Caki2 (cell line): ENCODE measurements around the gene ERC2. TPM values are rescaled to one million over a fixed set of nuclear protein-coding genes. Genes with fewer than 3 reads are reported as not detected.
A peak's percentile ranks its signal among the peaks of the same experiment; 100 is the strongest.

ENCODE experiments used
- DNase-seq: peaks from one replicate; pipeline ENCODE4 v3.0.0-alpha.2; 2015; ENCODE audit warnings: low read depth
- in situ Hi-C: cut with HindIII; loops from 2 replicates; pipeline ENCODE4 v1.10.0; 2016; ENCODE audit warnings: low sequenced_read_pairs, low pct_unique_long_range_greater_than_20kb, mixed read lengths
- total RNA-seq: library from RNA; depleted of rRNA; stranded (reverse); fragments of >200 nt; shearing (Covaris generic); gene quantifications from 2 replicates; pipeline ENCODE4 v1.2.3, GENCODE V29; 2014; ENCODE audit warnings: low replicate concordance

Gene ERC2
- total RNA-seq, 1 experiment from 2014 or later, result not detected

DNA sequence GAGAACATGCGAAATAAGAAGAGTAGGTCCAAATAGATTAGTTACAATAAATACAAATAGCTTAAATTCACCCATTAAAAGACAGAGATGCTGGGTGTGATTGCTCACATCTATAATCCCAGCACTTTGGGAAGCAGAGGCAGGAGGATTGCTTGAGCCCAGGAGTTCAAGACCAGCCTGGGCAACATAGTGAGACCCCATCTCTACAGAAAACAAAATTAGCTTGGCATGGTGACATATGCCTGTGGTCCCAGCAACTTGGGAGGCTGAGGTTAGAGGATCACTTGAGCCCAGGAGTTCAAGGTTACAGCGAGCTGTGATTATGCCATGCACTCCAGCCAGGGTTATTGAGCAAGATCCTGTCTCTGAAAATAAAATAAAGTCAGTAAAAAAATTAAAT lies 872.1 kb downstream of the ERC2 start:
- no peak for DNase-seq
- in situ Hi-C loops, result no loop called here

DNA sequence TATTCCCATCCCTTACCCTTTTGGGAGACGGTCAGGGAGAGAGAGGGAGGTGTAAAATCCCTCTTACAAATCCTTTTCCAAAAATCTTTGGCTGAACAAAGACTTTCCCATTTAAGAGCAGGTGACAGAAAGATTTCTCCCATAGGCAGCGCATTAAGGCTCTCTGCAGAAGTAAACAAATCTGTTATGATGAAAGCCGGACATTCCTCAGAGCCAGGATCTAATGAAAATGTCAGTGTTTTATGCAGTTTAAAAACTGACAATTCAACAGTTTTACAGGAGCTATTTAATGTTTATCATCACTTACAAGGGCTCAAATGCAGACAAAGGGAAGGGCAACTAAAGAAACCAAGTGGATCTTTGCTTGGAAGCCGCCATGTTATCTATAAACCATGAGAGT lies 872.8 kb downstream of the ERC2 start:
- in situ Hi-C loops, result no loop called here
- DNase-seq, result no peak

DNA sequence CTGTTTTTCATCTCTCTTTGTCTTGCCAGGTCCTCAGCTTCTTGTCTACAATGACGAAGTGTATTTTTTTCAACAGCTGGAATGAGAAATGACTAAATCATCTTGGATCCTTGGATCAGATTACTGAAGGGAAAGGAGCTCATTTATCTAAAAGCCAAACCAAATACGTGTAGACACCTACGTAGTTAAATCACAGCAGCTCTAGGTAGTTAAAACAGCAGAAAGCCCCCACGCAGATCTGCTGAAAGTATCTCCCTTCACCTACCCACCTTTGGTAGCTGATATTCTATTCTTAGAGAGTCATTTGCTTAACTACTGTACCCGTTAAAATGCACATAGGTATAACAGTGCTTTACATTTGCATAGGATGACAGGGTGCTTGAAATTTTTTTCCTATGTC lies 875.7 kb downstream of the ERC2 start:
- DNase-seq, result no peak
- in situ Hi-C loops, result no loop called here

DNA sequence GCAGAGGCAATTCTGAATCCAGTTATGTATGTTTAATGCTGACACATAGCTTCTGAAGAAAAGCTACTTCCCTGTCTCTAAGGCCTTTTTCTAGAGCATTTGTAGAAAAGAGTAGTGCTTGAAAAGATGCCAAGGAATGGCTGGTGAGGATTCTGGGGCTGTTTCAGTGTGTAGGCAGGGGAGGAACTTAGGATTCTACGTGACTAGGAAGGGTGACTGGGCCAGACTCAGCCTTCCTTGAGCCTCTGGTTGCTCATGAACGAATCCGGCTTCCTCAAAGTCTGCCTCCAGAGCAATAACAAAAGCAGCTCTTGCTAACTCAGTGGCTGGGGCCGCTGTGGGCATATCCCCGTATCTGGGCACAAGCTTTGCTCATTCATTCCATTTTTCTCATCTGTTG lies 876.4 kb downstream of the ERC2 start:
- DNase-seq, result no peak
- in situ Hi-C loops, result no loop called here

DNA sequence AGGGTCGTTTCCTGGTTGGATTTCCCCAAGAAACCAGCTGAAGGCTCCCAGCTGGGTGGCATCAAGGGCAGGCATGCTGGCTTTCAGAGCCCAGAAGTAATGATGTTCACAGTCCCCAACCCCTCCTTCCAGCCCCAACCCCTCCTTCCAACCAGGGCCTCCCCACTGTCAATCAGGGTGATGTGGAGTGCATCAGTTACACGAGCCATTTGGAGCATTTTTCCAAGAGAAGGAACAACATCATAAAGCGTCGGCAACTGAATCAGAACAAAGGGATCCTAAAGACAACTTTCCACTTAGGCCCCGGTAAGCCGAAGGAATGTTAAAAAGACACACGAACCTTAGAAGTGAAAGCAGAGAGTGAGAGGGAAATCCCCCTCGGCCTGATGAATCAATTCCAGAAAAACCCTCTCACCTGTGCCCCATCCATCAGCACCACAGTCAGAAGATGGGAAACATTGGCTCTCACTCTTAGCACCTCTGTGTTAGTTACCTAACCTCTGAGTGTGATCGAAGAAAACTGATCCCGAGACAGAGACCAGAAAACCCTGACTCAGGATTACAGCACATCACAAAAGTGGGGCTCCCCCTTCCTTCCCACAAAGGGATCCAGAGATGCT lies 880.0 kb downstream of the ERC2 start:
- in situ Hi-C loops, result no loop called here
- DNase-seq, result no peak

DNA sequence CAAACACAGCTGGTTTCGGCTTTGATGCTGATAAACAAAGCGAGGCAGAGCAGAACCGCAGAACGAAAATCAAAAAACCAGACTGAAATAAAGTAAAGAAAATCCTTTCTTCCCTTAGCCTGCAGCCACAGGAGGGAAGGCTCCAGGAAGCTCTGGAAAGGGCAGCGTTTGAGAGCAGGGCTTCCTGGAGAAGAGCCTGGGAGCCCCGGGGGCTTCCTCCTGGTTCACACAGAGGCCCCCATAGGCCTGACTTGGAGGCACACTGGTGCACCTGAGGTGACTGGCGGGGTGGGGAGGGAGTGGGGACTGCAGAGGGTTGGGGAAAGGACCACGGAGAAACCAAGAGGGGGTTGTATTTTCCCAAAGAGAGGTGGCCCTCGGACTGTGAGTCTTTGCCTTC lies 882.4 kb downstream of the ERC2 start:
- in situ Hi-C loops, result no loop called here
- no peak for DNase-seq

DNA sequence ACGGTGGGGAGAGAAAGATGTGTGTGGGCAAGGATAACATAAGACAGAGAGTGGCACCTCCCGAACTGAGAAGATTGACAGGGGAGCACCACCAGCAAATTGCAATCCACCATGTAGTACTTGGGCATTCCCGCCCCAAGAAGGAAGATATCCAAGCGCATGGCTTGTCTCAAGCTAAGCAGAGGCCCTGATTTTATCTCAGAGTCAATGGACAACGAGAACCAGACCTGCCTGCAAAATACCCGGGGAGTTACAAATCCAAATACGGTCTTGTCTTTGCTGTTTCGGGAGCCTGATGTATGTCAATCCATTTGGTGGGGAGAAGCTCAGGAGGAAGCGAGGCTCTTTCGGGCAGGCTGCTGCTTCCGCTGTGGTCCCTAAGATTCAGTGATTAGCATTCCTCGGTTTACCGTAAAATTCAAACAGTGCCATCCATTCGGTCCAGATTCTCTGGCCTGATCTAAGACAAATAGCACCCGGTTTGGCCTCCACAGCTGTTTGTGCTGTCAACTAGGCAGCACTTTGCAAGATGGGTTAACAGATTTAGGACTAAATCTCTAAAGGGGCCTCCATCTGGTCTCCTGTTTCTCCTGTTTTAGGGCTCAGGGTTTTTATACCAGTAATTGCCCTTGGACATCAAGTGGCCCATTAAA lies 883.4 kb downstream of the ERC2 start:
- no peak for DNase-seq
- in situ Hi-C loops, result no loop called here

DNA sequence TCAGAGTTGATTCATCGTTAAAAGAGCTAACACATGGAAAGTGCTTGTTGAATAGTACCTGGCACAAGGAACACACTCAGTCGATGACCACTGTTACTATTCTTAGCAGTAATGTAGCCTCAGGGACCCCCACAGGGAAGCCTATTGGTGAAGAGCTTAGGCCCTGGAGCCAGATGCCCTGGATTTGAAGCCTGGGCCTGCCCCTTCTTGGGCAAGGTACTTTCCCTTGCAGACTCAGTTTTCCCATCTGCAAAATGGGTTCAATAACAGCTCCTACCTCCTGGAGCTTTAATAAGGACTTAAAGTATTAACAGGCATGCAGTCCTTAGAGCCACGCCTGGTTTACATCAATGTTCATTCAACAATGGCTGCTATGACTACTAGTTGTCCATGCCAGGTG lies 884.2 kb downstream of the ERC2 start:
- in situ Hi-C loops, result no loop called here
- no peak for DNase-seq

DNA sequence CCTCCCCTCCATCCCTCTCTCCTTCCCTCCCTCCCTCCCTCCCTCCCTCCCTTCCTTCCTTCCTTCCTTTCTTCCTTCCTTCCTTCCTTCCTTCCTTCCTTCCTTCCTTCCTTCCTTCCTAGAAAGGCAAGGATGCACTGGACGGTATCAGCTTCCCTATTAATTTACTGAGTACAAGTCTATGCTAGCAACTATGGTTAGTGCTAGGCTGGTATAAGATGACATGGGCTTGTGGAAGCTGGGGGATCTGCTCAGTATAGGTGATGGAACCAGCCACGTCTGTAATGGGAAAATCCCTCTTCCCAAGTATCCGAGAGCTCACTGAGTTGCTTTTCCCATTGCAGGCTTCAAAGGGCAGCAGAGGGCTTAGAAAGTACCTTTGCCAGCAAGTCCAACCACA lies 884.8 kb downstream of the ERC2 start:
- in situ Hi-C loops, result no loop called here
- DNase-seq, result no peak

DNA sequence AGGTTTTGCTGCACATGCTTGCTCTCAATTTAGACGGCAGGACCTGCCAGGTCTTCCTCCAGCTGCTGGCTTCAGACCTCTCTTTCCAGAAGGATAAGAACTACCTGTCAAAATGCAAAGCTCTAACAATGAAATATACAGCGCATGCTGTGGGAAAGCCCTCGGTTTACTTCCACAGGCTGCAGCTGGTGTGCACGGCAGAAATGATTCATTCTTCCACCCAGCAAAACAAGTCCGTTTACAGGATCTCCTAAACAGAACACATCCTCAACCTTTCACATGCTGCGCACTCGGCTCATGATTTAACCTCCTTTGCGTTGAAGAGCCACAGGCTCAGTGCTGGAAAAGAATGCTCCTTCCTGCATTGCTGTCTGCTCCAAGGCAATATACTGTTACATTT lies 888.8 kb downstream of the ERC2 start:
- in situ Hi-C loops, result no loop called here
- no peak for DNase-seq

DNA sequence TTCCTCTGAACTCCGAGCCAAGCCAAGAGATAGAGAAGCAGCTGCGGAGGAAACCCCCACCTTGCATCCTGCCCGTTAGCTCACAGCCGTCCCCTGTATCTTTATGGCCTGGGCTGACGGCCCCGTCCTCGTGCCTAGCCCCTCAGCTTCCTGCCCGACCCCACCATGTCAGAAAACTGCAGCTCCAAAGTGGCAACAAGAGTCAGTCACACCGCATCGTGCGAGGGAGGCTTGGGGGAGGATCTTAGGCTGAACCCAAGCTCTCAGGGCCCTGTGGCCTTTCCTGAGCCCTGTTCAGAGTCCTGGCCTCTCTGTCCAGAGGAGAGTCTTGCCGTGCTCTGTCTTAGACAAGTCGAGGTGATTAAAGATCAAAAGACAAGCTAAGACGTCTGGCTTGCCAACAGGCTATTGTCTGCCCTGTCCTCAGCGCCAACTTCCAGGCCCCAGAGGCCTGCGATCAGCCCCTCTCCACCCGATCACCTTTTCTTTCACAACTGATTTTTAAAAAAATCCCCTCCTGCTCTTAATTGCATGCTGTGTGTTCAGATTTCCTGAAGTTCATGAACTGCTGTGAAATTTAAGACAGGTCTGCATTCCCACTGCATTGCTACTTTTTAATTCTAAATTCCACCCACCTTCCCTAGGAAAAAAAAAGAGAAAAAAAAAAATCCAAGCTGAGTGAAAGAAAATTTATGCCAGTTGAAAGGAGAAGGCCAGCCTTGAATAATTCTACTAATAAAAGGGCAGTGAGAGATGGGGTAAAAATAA lies 891.5 kb downstream of the ERC2 start:
- DNase-seq, result no peak
- in situ Hi-C loops, result no loop called here

DNA sequence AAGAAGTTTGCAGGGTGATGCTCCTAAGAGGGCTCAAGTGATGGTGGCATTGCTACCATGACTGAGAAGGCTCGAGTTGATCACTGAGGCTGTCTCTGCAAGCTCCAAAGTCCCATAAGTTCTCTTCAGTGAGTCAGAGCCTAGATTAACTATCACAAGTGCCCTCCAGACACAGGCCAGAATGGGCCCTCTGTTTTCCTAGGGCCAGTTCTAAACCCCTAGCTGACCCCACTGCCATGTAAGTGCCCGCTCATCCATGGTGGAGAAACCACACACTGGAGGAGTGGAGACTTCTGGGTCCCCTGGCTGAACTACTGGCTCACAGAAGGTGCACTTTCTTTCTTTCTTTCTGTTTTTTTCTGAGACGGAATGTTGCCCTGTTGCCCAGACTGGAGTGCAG lies 893.6 kb downstream of the ERC2 start:
- DNase-seq, result peak; percentile 8
- in situ Hi-C loops, result no loop called here

DNA sequence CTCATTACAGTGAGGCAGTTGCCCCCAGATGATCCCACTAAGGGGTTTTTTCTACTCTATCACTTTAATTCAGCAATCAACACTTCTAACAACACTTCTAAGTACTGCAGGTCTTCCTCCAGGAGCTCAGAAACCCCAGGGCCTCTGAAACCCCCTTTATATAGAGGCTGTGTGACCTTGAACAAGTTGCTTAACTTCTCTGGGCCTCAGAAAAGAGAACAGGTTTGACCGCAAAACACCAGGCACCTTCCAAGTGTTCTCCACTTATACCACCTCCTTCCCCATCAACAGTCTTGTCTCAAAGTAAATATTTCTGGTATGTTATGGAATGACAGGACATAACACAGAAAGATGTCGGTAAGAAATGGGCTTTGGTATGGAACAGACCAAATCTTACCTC lies 895.5 kb downstream of the ERC2 start:
- DNase-seq, result no peak
- in situ Hi-C loops, result no loop called here

DNA sequence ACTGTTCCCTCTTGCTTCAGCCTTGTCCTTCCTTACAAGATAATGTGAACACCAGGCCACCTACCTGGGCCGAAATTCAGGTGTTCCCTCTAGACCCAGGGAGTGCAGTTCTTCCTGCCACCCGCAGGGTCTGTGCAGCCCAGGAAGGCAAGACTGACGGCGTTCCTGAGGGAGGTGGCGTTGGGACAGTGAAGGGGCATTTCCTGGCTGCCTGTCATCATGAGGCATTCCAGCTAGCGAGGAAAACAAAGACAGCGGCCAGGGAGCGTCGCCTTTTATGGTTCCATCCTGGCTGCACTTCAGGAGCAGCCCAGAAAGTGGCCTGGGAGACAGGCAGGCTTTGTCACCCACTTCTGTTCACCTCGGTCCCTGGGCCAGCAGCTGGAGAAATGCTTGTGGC lies 896.4 kb downstream of the ERC2 start:
- DNase-seq, result no peak
- in situ Hi-C loops, result no loop called here

DNA sequence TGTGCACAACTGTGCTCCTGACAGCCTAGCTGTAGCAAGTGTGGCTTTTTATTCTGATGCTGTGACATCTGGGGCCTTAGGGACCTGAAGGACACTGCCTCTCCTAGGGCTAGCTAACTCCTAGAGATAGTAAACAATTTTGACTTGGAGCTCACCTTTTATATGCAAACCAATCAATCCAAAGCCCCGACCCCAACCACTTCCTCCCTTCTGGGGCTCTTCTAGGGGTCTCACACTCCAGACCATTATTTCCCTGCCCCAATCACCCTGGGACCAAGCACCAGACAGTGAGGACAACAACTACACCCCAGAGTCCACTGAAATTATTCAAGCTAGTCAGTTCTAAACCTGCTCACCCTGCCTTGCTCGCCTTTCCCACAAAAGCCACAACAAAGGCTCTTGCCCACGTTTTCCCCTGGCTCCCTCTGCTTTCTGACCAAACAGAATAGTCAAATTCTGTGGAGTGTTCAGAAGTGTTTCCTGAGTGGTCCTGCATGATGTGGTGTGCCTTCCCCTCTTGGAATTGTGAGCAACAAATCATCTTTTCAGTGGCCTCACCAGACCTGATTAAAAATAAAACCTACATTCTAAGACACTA lies 897.0 kb downstream of the ERC2 start:
- no peak for DNase-seq
- in situ Hi-C loops, result no loop called here

DNA sequence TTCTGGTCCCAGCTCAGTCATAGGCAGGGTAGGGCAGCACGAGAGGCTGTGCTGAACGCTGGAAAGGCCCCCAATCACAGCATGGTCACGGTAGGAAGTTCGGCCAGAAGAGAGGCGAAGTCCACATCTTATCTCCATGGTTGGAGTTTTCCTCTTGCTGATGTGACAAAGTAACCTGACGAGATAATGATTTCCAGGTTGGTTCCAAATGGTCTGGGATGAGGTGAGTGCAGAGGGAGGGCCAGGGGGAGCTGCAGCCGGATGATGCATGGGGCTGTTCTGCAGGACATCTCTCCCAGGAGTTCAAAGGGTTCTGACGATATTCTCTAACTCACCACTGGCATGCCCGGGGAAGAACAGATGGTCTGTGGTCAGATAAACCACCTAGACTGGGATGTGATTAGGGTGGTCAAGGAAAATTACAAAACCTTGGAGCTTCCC lies 898.0 kb downstream of the ERC2 start:
- no peak for DNase-seq
- in situ Hi-C loops, result no loop called here

DNA sequence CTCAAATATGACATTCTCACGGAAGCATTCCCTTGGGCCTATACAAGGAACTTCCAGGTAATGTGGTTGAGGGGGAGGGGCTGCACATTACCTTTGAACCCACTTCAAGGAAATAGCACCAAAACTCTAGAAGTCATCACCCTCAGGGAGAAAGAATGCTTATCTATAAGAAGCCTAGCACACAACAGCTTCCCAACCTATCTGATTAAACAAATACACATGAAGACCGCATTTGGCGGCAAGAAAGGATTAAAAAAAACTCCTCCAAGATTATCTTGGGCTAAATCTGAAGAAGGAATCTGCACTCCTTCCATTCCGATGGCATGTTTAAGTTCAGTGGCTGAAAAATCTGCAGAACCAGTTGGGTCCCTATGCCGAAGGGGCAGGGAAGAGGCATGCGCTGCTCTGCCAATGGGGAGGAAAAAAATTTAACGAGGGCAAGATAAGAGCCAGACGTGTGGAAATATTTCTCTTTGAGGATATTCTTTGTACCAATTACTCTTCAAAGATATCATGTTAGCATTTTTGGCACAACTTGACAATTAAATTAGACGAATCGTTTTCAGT lies 899.2 kb downstream of the ERC2 start:
- no peak for DNase-seq
- in situ Hi-C loops, result no loop called here

DNA sequence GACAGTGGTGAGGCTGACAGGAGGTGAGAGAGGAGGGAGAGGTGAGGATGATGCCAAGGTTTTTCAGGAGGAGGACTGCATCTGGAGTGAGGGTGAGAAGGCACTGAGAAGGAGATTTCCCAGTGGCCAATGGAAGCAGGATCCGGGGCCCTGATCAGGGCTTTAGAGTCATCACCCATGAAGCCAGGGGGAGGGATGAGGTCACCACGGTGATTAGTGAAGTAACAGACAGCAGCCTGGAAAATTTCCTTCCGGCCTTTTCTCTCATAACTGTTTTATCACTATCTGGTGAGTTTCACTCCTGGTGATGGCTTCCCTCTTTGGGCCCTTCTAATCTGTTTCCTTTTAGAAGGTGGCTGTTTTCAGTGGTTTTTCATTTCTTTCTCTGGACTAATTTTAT lies 900.7 kb downstream of the ERC2 start:
- in situ Hi-C loops, result no loop called here
- no peak for DNase-seq

DNA sequence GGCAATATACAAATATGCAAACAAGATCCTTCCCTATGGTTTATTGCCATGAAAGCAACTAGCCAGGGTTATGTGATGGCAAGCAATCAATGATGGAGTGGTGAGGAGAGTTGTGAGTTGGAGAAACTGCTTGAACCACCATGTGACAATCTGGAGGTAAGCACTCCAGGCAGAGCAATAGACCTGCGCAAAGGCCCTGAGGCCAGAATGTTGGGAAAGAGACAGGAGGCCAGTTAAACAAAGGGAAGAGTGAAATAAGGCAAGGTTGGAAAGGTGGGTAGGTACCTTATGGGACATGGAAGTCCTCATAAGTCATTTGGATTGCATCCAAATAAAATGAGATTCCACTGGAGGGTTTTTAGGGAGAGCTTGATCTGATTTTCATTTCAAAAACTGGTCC lies 901.1 kb downstream of the ERC2 start:
- in situ Hi-C loops, result no loop called here
- no peak for DNase-seq
